WTC11 (cell line): Measurements from ENCODE around the gene PRKN.

ENCODE experiments used
- CREB1 ChIP-seq: sonication (generic); formaldehyde crosslinking; IDR thresholded peaks from 2 replicates; pipeline ENCODE4 v1.8.0; 2023; ENCODE audit warnings: mild to moderate bottlenecking, missing genetic modification reagents
- CTCF ChIP-seq: fragments of 200-600 bp; IDR thresholded peaks from 2 replicates; pipeline ENCODE4 v1.8.0; 2022; ENCODE audit warnings: antibody characterized with exemption

- TF ChIP-seq CTCF (no peak), CREB1 (CRISPR knock-in tag) (no peak)
These were observed 1224.0 kb downstream of the PRKN start for GRCh38 chr6:161503570-161503969.
